HEK293 (cell line): ENCODE results near the gene MYL7.

Experiments used
- CTCF ChIP-seq: fragments of 450-650 bp; formaldehyde crosslinking; IDR thresholded peaks from 2 replicates; pipeline ENCODE4 v1.5.1; 2016; ENCODE audit warnings: missing biosample characterization, missing genetic modification characterization
- REST ChIP-seq: fragments of 450-650 bp; formaldehyde crosslinking; IDR thresholded peaks from 2 replicates; pipeline ENCODE4 v1.5.1; 2016; ENCODE audit warnings: missing biosample characterization, missing genetic modification characterization
- SETDB1 ChIP-seq: IDR thresholded peaks from one replicate; pipeline ENCODE4 v1.6.1; 2017; ENCODE audit warnings: mild to moderate bottlenecking, low read length, moderate library complexity, mixed read lengths; ENCODE audit not compliant: insufficient read length
- YY1 ChIP-seq: fragments of 450-650 bp; formaldehyde crosslinking; IDR thresholded peaks from 2 replicates; pipeline ENCODE4 v1.5.1; 2018; ENCODE audit warnings: missing biosample characterization, missing genetic modification characterization
- ZNF626 ChIP-seq: fragments of 450-650 bp; sonication (Bioruptor Pico); formaldehyde crosslinking; IDR thresholded peaks from 2 replicates; pipeline ENCODE4 v1.5.1; 2018; ENCODE audit warnings: missing biosample characterization, missing genetic modification characterization, inconsistent platforms
- ZNF629 ChIP-seq: fragments of 450-650 bp; formaldehyde crosslinking; IDR thresholded peaks from 2 replicates; pipeline ENCODE4 v1.5.1; 2017; ENCODE audit warnings: missing biosample characterization, missing genetic modification characterization

GRCh38 chr7:44183386-44183785, 42.3 kb upstream of the MYL7 start:
- TF ChIP-seq YY1 (tag by site-specific recombination) (no peak), CTCF (tag by site-specific recombination) (no peak), ZNF626 (tag by site-specific recombination) (no peak), ZNF629 (tag by site-specific recombination) (no peak), SETDB1 (no peak), REST (tag by site-specific recombination) (no peak)
